Mesenchymal stem cell (in vitro differentiated cells and primary cell): ENCODE results near the gene TRIO.

ENCODE experiments used
- DNase-seq: peaks from one replicate; pipeline ENCODE4 v3.0.0-alpha.2; 2013
- H2AFZ ChIP-seq: one replicate; pipeline ENCODE4 v1.6.1; 2013; ENCODE audit warnings: low read depth, mild to moderate bottlenecking, control low read depth, inconsistent platforms, low read length, moderate library complexity
- H2AK5ac ChIP-seq: 2 replicates; pipeline ENCODE4 v1.6.1; 2013; ENCODE audit warnings: low read length, moderate library complexity, mild to moderate bottlenecking, inconsistent platforms; ENCODE audit not compliant: severe bottlenecking
- H2BK120ac ChIP-seq: one replicate; pipeline ENCODE4 v1.6.1; 2013; ENCODE audit warnings: low read depth, mild to moderate bottlenecking, inconsistent platforms, low read length, moderate library complexity
- H2BK12ac ChIP-seq, 2 experiments: one replicate each; pipeline ENCODE4 v1.6.1; 2013; ENCODE audit warnings: inconsistent platforms in 2 of 2, low read length in 2 of 2, mild to moderate bottlenecking in 2 of 2, moderate library complexity in 2 of 2, control low read depth in 1 of 2
- H2BK15ac ChIP-seq: one replicate; pipeline ENCODE4 v1.6.1; 2013; ENCODE audit warnings: mild to moderate bottlenecking, low read depth, inconsistent platforms; ENCODE audit not compliant: poor library complexity, severe bottlenecking
- H2BK5ac ChIP-seq: 2 replicates; pipeline ENCODE4 v1.6.1; 2013; ENCODE audit warnings: low read depth, mild to moderate bottlenecking, low read length, control low read depth, inconsistent platforms; ENCODE audit not compliant: poor library complexity, severe bottlenecking
- H3K14ac ChIP-seq, 2 experiments: one replicate each; pipeline ENCODE4 v1.6.1; 2013; ENCODE audit warnings: inconsistent platforms in 2 of 2, low read length in 2 of 2, control low read depth in 1 of 2, mild to moderate bottlenecking in 1 of 2, moderate library complexity in 1 of 2
- H3K18ac ChIP-seq, 2 experiments: one replicate each; pipeline ENCODE4 v1.6.1; 2013; ENCODE audit warnings: inconsistent platforms in 2 of 2, low read length in 2 of 2, control low read depth in 1 of 2, low read depth in 1 of 2, mild to moderate bottlenecking in 1 of 2
- H3K23ac ChIP-seq, 2 experiments: one replicate each; pipeline ENCODE4 v1.6.1; 2013; ENCODE audit warnings: inconsistent platforms in 2 of 2, low read length in 2 of 2, mild to moderate bottlenecking in 2 of 2, moderate library complexity in 2 of 2, control low read depth in 1 of 2
- H3K27ac ChIP-seq: 2 replicates; pipeline ENCODE4 v1.5.1; 2013; ENCODE audit warnings: mild to moderate bottlenecking, moderate library complexity, low read length, control low read depth, inconsistent platforms; ENCODE audit not compliant: poor library complexity, severe bottlenecking
- H3K27me3 ChIP-seq, 2 experiments: 2 replicates each; pipeline versions ENCODE4 v1.6.1 to v1.7.0; 2013; ENCODE audit warnings: low read length in 2 of 2, mild to moderate bottlenecking in 2 of 2, moderate library complexity in 2 of 2, control low read depth in 1 of 2, inconsistent platforms in 1 of 2; ENCODE audit not compliant: control insufficient read depth in 1 of 2, insufficient read depth in 1 of 2
- H3K36me3 ChIP-seq, 2 experiments: 2 replicates each; pipeline versions ENCODE4 v1.6.1 to v1.7.0; 2013; ENCODE audit warnings: low read length in 2 of 2, control low read depth in 1 of 2, inconsistent platforms in 1 of 2, low read depth in 1 of 2, mild to moderate bottlenecking in 1 of 2; ENCODE audit not compliant: insufficient read depth in 2 of 2, control insufficient read depth in 1 of 2
- H3K4ac ChIP-seq, 2 experiments: one replicate each; pipeline ENCODE4 v1.6.1; 2013; ENCODE audit warnings: inconsistent platforms in 2 of 2, low read length in 2 of 2, mild to moderate bottlenecking in 2 of 2, moderate library complexity in 2 of 2, control low read depth in 1 of 2, low read depth in 1 of 2
- H3K4me1 ChIP-seq: 2 replicates; pipeline ENCODE4 v1.6.1; 2013; ENCODE audit warnings: low read depth, low read length, control low read depth; ENCODE audit not compliant: control insufficient read depth, insufficient read depth
- H3K4me2 ChIP-seq: 2 replicates; pipeline ENCODE4 v1.6.1; 2013; ENCODE audit warnings: low read length, mild to moderate bottlenecking, inconsistent platforms; ENCODE audit not compliant: poor library complexity, severe bottlenecking
- H3K4me3 ChIP-seq, 2 experiments: 2 replicates each; pipeline versions ENCODE4 v1.5.1 to v1.7.0; 2013; ENCODE audit warnings: low read length in 2 of 2, mild to moderate bottlenecking in 2 of 2, control low read depth in 1 of 2, low read depth in 1 of 2; ENCODE audit not compliant: insufficient read depth in 1 of 2
- H3K79me1 ChIP-seq: replicated peaks from 2 replicates; pipeline ENCODE4 v1.6.1; 2013; ENCODE audit warnings: mild to moderate bottlenecking, control low read depth, low read length, inconsistent platforms; ENCODE audit not compliant: poor library complexity, severe bottlenecking
- H3K9ac ChIP-seq: 2 replicates; pipeline ENCODE4 v1.7.0; 2013; ENCODE audit warnings: mild to moderate bottlenecking, low read length, moderate library complexity
- H3K9me3 ChIP-seq: 2 replicates; pipeline ENCODE4 v1.7.0; 2013; ENCODE audit warnings: mild to moderate bottlenecking, low read length; ENCODE audit not compliant: control insufficient read depth
- H4K8ac ChIP-seq: one replicate; pipeline ENCODE4 v1.6.1; 2013; ENCODE audit warnings: inconsistent platforms, mild to moderate bottlenecking, low read length, moderate library complexity
- H4K91ac ChIP-seq: one replicate; pipeline ENCODE4 v1.6.1; 2013; ENCODE audit warnings: mild to moderate bottlenecking, low read length, inconsistent platforms
- WGBS: methylation state at CpG from one replicate; pipeline ENCODE4 v1.1.7; 2013; ENCODE audit warnings: mixed read lengths; 5-methylcytosine and 5-hydroxymethylcytosine counted together

TRIO gene

DNA sequence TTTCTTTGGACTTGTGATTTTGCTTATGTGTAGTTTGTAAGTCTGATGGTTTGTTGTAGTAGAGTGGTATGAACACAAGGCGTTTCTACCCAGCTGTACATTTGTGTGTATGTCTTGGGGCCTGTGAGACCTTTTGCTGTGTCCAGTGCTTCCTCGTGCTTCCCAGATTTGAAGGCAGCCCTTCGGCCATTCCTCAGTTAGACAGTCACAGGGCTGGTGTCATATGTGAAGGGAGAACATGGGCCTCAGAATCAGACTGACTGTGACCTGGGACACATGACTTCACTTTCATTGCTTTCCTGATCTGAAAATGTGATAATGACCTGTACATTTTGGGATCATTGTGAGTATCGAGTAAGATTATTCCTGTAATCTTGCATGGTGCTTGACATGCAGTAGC is 140.0 kb downstream of the TRIO start:
- Histone ChIP-seq H3K23ac (no peak overlapping the region), H2AFZ (no peak overlapping the region), H2BK12ac (no peak overlapping the region), H3K4ac (no peak overlapping the region), H4K91ac (no peak overlapping the region), H2BK120ac (no peak overlapping the region), H3K36me3 (peaks cover 23 to 76% of the 10 kb centered on the region in 2 experiments), H3K9me3 (no peaks in the 10 kb centered on the region), H2BK15ac (no peak overlapping the region), H3K4me2 (no peak overlapping the region), H3K18ac (no peak overlapping the region), H3K27ac (no peak overlapping the region), H3K27me3 (no peaks in the 10 kb centered on the region), H3K14ac (no peak overlapping the region), H3K4me3 (no peak overlapping the region), H2BK5ac (no peak overlapping the region), H2AK5ac (no peak overlapping the region), H3K79me1 (peaks cover 7% of the 10 kb centered on the region), H3K9ac (no peak overlapping the region), H3K4me1 (peaks cover 6% of the 10 kb centered on the region), H4K8ac (no peak overlapping the region)
- no peak for DNase-seq
- 79% methylated on average over 3 of the region's 4 CpGs for WGBS

DNA sequence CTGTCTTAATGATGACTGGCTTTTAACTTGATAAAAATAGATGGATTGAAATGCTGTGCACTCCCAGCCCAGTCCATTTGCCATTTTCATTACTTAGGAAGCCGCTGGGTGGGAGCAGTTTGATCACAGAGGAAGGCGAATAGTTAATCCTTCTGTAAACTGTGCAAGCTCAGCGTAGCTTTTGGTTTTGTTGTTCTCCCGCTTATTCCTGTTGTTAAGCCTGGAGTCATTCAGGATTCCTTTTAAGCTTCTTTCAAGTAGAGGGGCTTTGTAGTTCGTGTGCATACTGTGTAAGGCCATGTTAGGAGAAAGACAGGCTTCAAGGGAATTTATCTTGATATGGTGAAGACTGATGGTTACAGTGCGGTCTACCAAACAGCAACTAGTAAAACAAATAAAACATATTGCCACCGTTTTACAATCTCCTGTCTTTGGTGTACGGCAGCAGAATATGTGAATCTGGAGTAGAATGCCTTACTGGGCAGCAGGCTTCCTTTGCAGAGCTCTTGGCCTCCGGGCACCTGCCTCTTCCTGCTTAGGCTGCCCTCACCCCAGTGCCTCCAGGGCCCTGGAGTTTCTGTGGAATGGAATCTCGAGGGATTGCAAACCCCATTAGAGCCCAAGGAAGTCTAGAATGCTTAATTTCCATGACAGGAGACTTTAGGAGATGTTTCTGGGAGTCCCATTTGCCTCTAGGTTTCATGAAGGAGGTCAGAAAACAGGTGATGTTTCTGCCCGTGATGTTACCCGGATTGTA is 141.4 kb downstream of the TRIO start:
- Histone ChIP-seq H4K8ac (no peak overlapping the region), H3K4me3 (no peak overlapping the region), H3K14ac (no peak overlapping the region), H2AK5ac (no peak overlapping the region), H3K36me3 (peaks cover 34 to 83% of the 10 kb centered on the region in 2 experiments), H3K4me2 (no peak overlapping the region), H3K9me3 (no peaks in the 10 kb centered on the region), H3K23ac (no peak overlapping the region), H2BK120ac (no peak overlapping the region), H3K4ac (no peak overlapping the region), H4K91ac (no peak overlapping the region), H2BK15ac (no peak overlapping the region), H3K79me1 (peaks cover 7% of the 10 kb centered on the region), H2AFZ (no peak overlapping the region), H2BK5ac (no peak overlapping the region), H3K9ac (no peak overlapping the region), H3K4me1 (peaks cover 5% of the 10 kb centered on the region), H3K27me3 (no peaks in the 10 kb centered on the region), H2BK12ac (no peak overlapping the region), H3K27ac (no peak overlapping the region), H3K18ac (no peak overlapping the region)
- DNase-seq, result no peak
- 73% methylated on average over 10 of the region's 12 CpGs for WGBS

DNA sequence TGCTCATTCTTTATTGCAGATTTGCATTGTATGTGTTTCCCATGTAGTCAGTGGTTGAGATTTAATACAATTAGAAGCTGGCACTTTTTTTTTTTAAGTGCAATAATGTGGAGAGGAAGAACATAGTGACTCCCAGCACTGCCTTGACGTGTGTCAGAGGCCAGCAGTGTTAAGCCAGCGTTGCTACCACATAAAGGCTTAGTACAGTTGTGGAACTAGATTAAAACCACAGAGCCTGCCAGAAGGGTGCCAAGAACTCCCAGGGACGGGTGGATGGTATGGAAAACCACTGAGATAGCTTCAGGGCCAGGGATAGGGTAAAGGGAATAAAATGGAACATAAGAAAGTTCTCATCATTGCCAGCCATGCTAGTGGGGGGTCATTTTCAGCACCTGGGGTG is 142.9 kb downstream of the TRIO start:
- H2AK5ac ChIP-seq, result no peak overlapping the region
- H3K4ac ChIP-seq, result no peak overlapping the region
- H3K18ac ChIP-seq, result no peak overlapping the region
- H3K4me2 ChIP-seq, result no peak overlapping the region
- H3K4me1 ChIP-seq, result peaks cover 5% of the 10 kb centered on the region
- no peak overlapping the region for H2BK15ac ChIP-seq
- no peaks in the 10 kb centered on the region for H3K9me3 ChIP-seq
- no peak overlapping the region for H2BK5ac ChIP-seq
- no peak for DNase-seq
- no peak overlapping the region for H3K27ac ChIP-seq
- no peaks in the 10 kb centered on the region for H3K27me3 ChIP-seq
- no peak overlapping the region for H2AFZ ChIP-seq
- peaks cover 38 to 81% of the 10 kb centered on the region in 2 experiments for H3K36me3 ChIP-seq
- no peak overlapping the region for H4K8ac ChIP-seq
- peak overlapping the region in 1 of 2 experiments; percentile 54 for H3K23ac ChIP-seq
- H2BK120ac ChIP-seq, result no peak overlapping the region
- no peak overlapping the region for H3K9ac ChIP-seq
- no peak overlapping the region for H4K91ac ChIP-seq
- H3K79me1 ChIP-seq, result peaks cover 6% of the 10 kb centered on the region
- H3K14ac ChIP-seq, result no peak overlapping the region
- no peak overlapping the region for H2BK12ac ChIP-seq
- 89% methylated on average over 3 of the region's 3 CpGs for WGBS
- no peak overlapping the region for H3K4me3 ChIP-seq

DNA sequence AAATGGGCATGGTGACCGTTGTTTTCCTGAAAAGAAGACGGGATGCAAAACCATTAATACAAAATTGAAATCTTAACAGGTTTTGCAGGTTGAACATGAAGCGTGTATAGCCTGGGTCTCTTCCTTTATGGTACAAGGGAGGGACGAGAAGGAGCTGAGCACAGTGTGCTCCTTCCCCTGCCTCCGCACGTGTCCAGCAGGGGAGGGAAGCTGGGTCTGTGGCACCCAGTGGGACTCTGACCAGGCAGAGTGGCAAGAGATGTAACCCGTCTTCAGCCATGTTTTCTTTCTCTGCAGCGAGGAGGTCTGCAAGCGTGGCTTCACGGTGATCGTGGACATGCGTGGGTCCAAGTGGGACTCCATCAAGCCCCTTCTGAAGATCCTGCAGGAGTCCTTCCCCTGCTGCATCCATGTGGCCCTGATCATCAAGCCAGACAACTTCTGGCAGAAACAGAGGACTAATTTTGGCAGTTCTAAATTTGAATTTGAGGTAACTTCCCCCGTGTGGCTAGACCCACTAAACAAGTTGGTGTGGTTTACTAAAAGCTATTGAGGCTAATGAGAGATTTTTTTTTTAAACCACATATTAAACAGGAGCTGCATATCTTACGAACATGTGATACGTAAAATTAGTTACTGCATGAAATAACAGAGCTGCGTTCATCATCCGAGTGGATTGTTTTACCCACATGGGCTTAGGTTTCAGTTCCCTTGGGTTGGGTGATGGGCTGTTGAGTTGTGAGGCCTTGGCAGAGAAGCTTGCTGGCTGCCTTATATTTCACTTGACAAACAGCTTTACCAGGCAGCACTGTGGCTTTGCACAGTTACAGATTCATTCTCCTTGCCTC is 143.7 kb downstream of the TRIO start:
- Histone ChIP-seq H2AK5ac (no peak overlapping the region), H2BK15ac (no peak overlapping the region), H2BK5ac (no peak overlapping the region), H4K8ac (no peak overlapping the region), H3K27ac (no peak overlapping the region), H3K18ac (no peak overlapping the region), H3K4me1 (peaks cover 5% of the 10 kb centered on the region), H3K79me1 (peaks cover 4% of the 10 kb centered on the region), H3K9ac (no peak overlapping the region), H3K23ac (no peak overlapping the region), H2BK120ac (no peak overlapping the region), H2AFZ (no peak overlapping the region), H3K4ac (peak overlapping the region in 1 of 2 experiments; percentile 10), H3K36me3 (peaks cover 36 to 80% of the 10 kb centered on the region in 2 experiments), H3K14ac (no peak overlapping the region), H4K91ac (peak overlapping the region; percentile 55), H3K27me3 (no peaks in the 10 kb centered on the region), H3K9me3 (no peaks in the 10 kb centered on the region), H2BK12ac (no peak overlapping the region), H3K4me3 (no peak overlapping the region), H3K4me2 (no peak overlapping the region)
- DNase-seq, result no peak
- 99% methylated on average over 17 of the region's 17 CpGs for WGBS
